ENCODE results near the gene ARHGEF7. TPM values are rescaled to one million over a fixed set of nuclear protein-coding genes. Genes with fewer than 3 reads are reported as not detected.
A peak's percentile ranks its signal among the peaks of the same experiment; 100 is the strongest.
"Not testable (repeated sequence)": the region's sequence is repeated elsewhere in the genome, so short reads cannot be mapped to it uniquely, and the experiment has no call there.

Gene ARHGEF7
- polyA plus RNA-seq, 2 donors = 13.5 to 16.0 TPM

- peaks cover 0 to 2% of the 10 kb centered on the region in 2 donors for H3K9me3 ChIP-seq (ENCODE audit: control insufficient read depth in 2 of 2, insufficient read depth in 1 of 2, low read depth in 1 of 2, low read length in 1 of 2)
- 92 to 97% methylated on average over 6 of the region's 6 CpGs for WGBS, 2 donors
- peaks cover 13 to 17% of the 10 kb centered on the region in 2 donors for H3K4me1 ChIP-seq (ENCODE audit: control insufficient read depth in 2 of 2, insufficient read depth in 2 of 2, low read length in 1 of 2)
- peaks cover 0 to 5% of the 10 kb centered on the region in 2 donors for H3K36me3 ChIP-seq (ENCODE audit: control insufficient read depth in 2 of 2, insufficient read depth in 2 of 2, low read length in 1 of 2)
- H3K27me3 ChIP-seq (ENCODE audit: control insufficient read depth in 1 of 2, insufficient read depth in 2 of 2, low read length in 2 of 2) = no peaks in the 10 kb centered on the region
- no peak overlapping the region for H3K27ac ChIP-seq (ENCODE audit: low read depth in 2 of 2, low read length in 1 of 2)
- no peak overlapping the region for H3K4me3 ChIP-seq (ENCODE audit: low read depth in 1 of 2, low read length in 2 of 2)
Observed at GRCh38 chr13:111183087-111183645, 68.1 kb downstream of the ARHGEF7 start.

- H3K36me3 ChIP-seq (ENCODE audit: control insufficient read depth in 2 of 2, insufficient read depth in 2 of 2, low read length in 1 of 2) = peaks cover 0 to 5% of the 10 kb centered on the region in 2 donors
- H3K4me1 ChIP-seq (ENCODE audit: control insufficient read depth in 2 of 2, insufficient read depth in 2 of 2, low read length in 1 of 2) = peaks cover 16 to 19% of the 10 kb centered on the region in 2 donors
- no peak overlapping the region for H3K27ac ChIP-seq (ENCODE audit: low read depth in 2 of 2, low read length in 1 of 2)
- 78 to 79% methylated on average over 10 of the region's 10 CpGs for WGBS, 2 donors
- H3K4me3 ChIP-seq (ENCODE audit: low read depth in 1 of 2, low read length in 2 of 2) = no peak overlapping the region
- peaks cover 0 to 2% of the 10 kb centered on the region in 2 donors for H3K9me3 ChIP-seq (ENCODE audit: control insufficient read depth in 2 of 2, insufficient read depth in 1 of 2, low read depth in 1 of 2, low read length in 1 of 2)
- no peaks in the 10 kb centered on the region for H3K27me3 ChIP-seq (ENCODE audit: control insufficient read depth in 1 of 2, insufficient read depth in 2 of 2, low read length in 2 of 2)
Observed at GRCh38 chr13:111183959-111184358, 68.8 kb downstream of the ARHGEF7 start.

GRCh38 chr13:111184458-111185401 lies 69.6 kb downstream of the ARHGEF7 start:
- H3K9me3 ChIP-seq (ENCODE audit: control insufficient read depth in 2 of 2, insufficient read depth in 1 of 2, low read depth in 1 of 2, low read length in 1 of 2) = peaks cover 0 to 2% of the 10 kb centered on the region in 2 donors
- 55 to 58% methylated on average over 18 of the region's 18 CpGs for WGBS, 2 donors
- H3K27me3 ChIP-seq (ENCODE audit: control insufficient read depth in 1 of 2, insufficient read depth in 2 of 2, low read length in 2 of 2) = no peaks in the 10 kb centered on the region
- H3K36me3 ChIP-seq (ENCODE audit: control insufficient read depth in 2 of 2, insufficient read depth in 2 of 2, low read length in 1 of 2) = peaks cover 0 to 4% of the 10 kb centered on the region in 2 donors
- no peak overlapping the region for H3K4me3 ChIP-seq (ENCODE audit: low read depth in 1 of 2, low read length in 2 of 2)
- peaks cover 16 to 19% of the 10 kb centered on the region in 2 donors for H3K4me1 ChIP-seq (ENCODE audit: control insufficient read depth in 2 of 2, insufficient read depth in 2 of 2, low read length in 1 of 2)
- H3K27ac ChIP-seq (ENCODE audit: low read depth in 2 of 2, low read length in 1 of 2) = peak overlapping the region in 1 of 2 donors; percentile 18

- Histone ChIP-seq H3K9me3 (ENCODE audit: control insufficient read depth in 2 of 2, insufficient read depth in 1 of 2, low read depth in 1 of 2, low read length in 1 of 2) (peaks cover 0 to 2% of the 10 kb centered on the region in 2 donors), H3K27me3 (ENCODE audit: control insufficient read depth in 1 of 2, insufficient read depth in 2 of 2, low read length in 2 of 2) (no peaks in the 10 kb centered on the region), H3K36me3 (ENCODE audit: control insufficient read depth in 2 of 2, insufficient read depth in 2 of 2, low read length in 1 of 2) (peaks cover 0 to 3% of the 10 kb centered on the region in 2 donors), H3K4me1 (ENCODE audit: control insufficient read depth in 2 of 2, insufficient read depth in 2 of 2, low read length in 1 of 2) (peaks cover 18 to 21% of the 10 kb centered on the region in 2 donors), H3K4me3 (ENCODE audit: low read depth in 1 of 2, low read length in 2 of 2) (no peak overlapping the region), H3K27ac (ENCODE audit: low read depth in 2 of 2, low read length in 1 of 2) (no peak overlapping the region)
- WGBS, 2 donors = 83 to 86% methylated on average over 10 of the region's 10 CpGs
Observed at GRCh38 chr13:111186305-111186935, 71.3 kb downstream of the ARHGEF7 start.

GRCh38 chr13:111187960-111188541 lies 72.9 kb downstream of the ARHGEF7 start:
- WGBS, 2 donors = 40 to 53% methylated on average over 11 of the region's 11 CpGs
- H3K27me3 ChIP-seq (ENCODE audit: control insufficient read depth in 1 of 2, insufficient read depth in 2 of 2, low read length in 2 of 2) = no peaks in the 10 kb centered on the region
- no peak overlapping the region for H3K4me3 ChIP-seq (ENCODE audit: low read depth in 1 of 2, low read length in 2 of 2)
- peaks cover 17 to 21% of the 10 kb centered on the region in 2 donors for H3K4me1 ChIP-seq (ENCODE audit: control insufficient read depth in 2 of 2, insufficient read depth in 2 of 2, low read length in 1 of 2)
- peaks cover 0 to 2% of the 10 kb centered on the region in 2 donors for H3K9me3 ChIP-seq (ENCODE audit: control insufficient read depth in 2 of 2, insufficient read depth in 1 of 2, low read depth in 1 of 2, low read length in 1 of 2)
- peaks cover 0 to 3% of the 10 kb centered on the region in 2 donors for H3K36me3 ChIP-seq (ENCODE audit: control insufficient read depth in 2 of 2, insufficient read depth in 2 of 2, low read length in 1 of 2)
- peak overlapping the region; percentile 3 to 71 for H3K27ac ChIP-seq (ENCODE audit: low read depth in 2 of 2, low read length in 1 of 2)

- peaks cover 17 to 19% of the 10 kb centered on the region in 2 donors for H3K4me1 ChIP-seq (ENCODE audit: control insufficient read depth in 2 of 2, insufficient read depth in 2 of 2, low read length in 1 of 2)
- H3K9me3 ChIP-seq (ENCODE audit: control insufficient read depth in 2 of 2, insufficient read depth in 1 of 2, low read depth in 1 of 2, low read length in 1 of 2); H3K27me3 ChIP-seq (ENCODE audit: control insufficient read depth in 1 of 2, insufficient read depth in 2 of 2, low read length in 2 of 2); H3K27ac ChIP-seq (ENCODE audit: low read depth in 2 of 2, low read length in 1 of 2); H3K4me3 ChIP-seq (ENCODE audit: low read depth in 1 of 2, low read length in 2 of 2); H3K36me3 ChIP-seq (ENCODE audit: control insufficient read depth in 2 of 2, insufficient read depth in 2 of 2, low read length in 1 of 2): not testable (repeated sequence)
- 86 to 90% methylated on average over 12 of the region's 12 CpGs for WGBS, 2 donors
Observed at GRCh38 chr13:111189064-111189505, 74.0 kb downstream of the ARHGEF7 start.

GRCh38 chr13:111189516-111189915 lies 74.4 kb downstream of the ARHGEF7 start:
- H3K36me3 ChIP-seq (ENCODE audit: control insufficient read depth in 2 of 2, insufficient read depth in 2 of 2, low read length in 1 of 2); H3K27me3 ChIP-seq (ENCODE audit: control insufficient read depth in 1 of 2, insufficient read depth in 2 of 2, low read length in 2 of 2); H3K4me3 ChIP-seq (ENCODE audit: low read depth in 1 of 2, low read length in 2 of 2); H3K27ac ChIP-seq (ENCODE audit: low read depth in 2 of 2, low read length in 1 of 2); H3K9me3 ChIP-seq (ENCODE audit: control insufficient read depth in 2 of 2, insufficient read depth in 1 of 2, low read depth in 1 of 2, low read length in 1 of 2): not testable (repeated sequence)
- peaks cover 17 to 24% of the 10 kb centered on the region in 2 donors for H3K4me1 ChIP-seq (ENCODE audit: control insufficient read depth in 2 of 2, insufficient read depth in 2 of 2, low read length in 1 of 2)
- 88 to 89% methylated on average over 9 of the region's 9 CpGs for WGBS, 2 donors

- H3K4me3 ChIP-seq (ENCODE audit: low read depth in 1 of 2, low read length in 2 of 2); H3K27me3 ChIP-seq (ENCODE audit: control insufficient read depth in 1 of 2, insufficient read depth in 2 of 2, low read length in 2 of 2); H3K9me3 ChIP-seq (ENCODE audit: control insufficient read depth in 2 of 2, insufficient read depth in 1 of 2, low read depth in 1 of 2, low read length in 1 of 2); H3K36me3 ChIP-seq (ENCODE audit: control insufficient read depth in 2 of 2, insufficient read depth in 2 of 2, low read length in 1 of 2); H3K27ac ChIP-seq (ENCODE audit: low read depth in 2 of 2, low read length in 1 of 2): not testable (repeated sequence)
- peaks cover under 1 to 15% of the 10 kb centered on the region in 2 donors for H3K4me1 ChIP-seq (ENCODE audit: control insufficient read depth in 2 of 2, insufficient read depth in 2 of 2, low read length in 1 of 2)
- WGBS, 2 donors = 90 to 94% methylated on average over 5 of the region's 5 CpGs
Observed at GRCh38 chr13:111193223-111193622, 78.1 kb downstream of the ARHGEF7 start.

- WGBS, 2 donors = 75 to 88% methylated on average over 2 of the region's 2 CpGs
- not testable (repeated sequence) for H3K9me3 ChIP-seq (ENCODE audit: control insufficient read depth in 2 of 2, insufficient read depth in 1 of 2, low read depth in 1 of 2, low read length in 1 of 2); H3K27me3 ChIP-seq (ENCODE audit: control insufficient read depth in 1 of 2, insufficient read depth in 2 of 2, low read length in 2 of 2); H3K36me3 ChIP-seq (ENCODE audit: control insufficient read depth in 2 of 2, insufficient read depth in 2 of 2, low read length in 1 of 2); H3K27ac ChIP-seq (ENCODE audit: low read depth in 2 of 2, low read length in 1 of 2); H3K4me3 ChIP-seq (ENCODE audit: low read depth in 1 of 2, low read length in 2 of 2)
- peaks cover 0 to 13% of the 10 kb centered on the region in 2 donors for H3K4me1 ChIP-seq (ENCODE audit: control insufficient read depth in 2 of 2, insufficient read depth in 2 of 2, low read length in 1 of 2)
Observed at GRCh38 chr13:111194651-111195050, 79.5 kb downstream of the ARHGEF7 start.

Data from esophagus (tissue), 2 donors.